GF-D8 (cell line): ENCODE results near the gene EYA2.

ENCODE experiments used
- DNase-seq: peaks from one replicate; lab custom pipeline; 2025; lab: John Stamatoyannopoulos, UW

EYA2 gene

GRCh38 chr20:46933150-46933549 is 38.5 kb downstream of the EYA2 start:
- DNase-seq = no peak

GRCh38 chr20:46934746-46935287 is 40.2 kb downstream of the EYA2 start:
- no peak for DNase-seq

- no peak for DNase-seq
Measured at GRCh38 chr20:46935394-46936017, 40.9 kb downstream of the EYA2 start.

- DNase-seq = no peak
Measured at GRCh38 chr20:46936415-46937156, 41.9 kb downstream of the EYA2 start.

- DNase-seq = no peak
Measured at GRCh38 chr20:46937157-46937523, 42.5 kb downstream of the EYA2 start.

GRCh38 chr20:46937533-46938226 is 43.0 kb downstream of the EYA2 start:
- no peak for DNase-seq

GRCh38 chr20:46938434-46938833 is 43.8 kb downstream of the EYA2 start:
- DNase-seq = no peak

- DNase-seq = no peak
Measured at GRCh38 chr20:46939031-46939965, 44.7 kb downstream of the EYA2 start.

GRCh38 chr20:46940616-46941015 is 46.0 kb downstream of the EYA2 start:
- no peak for DNase-seq

GRCh38 chr20:46941404-46941803 is 46.8 kb downstream of the EYA2 start:
- DNase-seq = no peak

- DNase-seq = no peak
Measured at GRCh38 chr20:46943861-46944591, 49.4 kb downstream of the EYA2 start.

- DNase-seq = no peak
Measured at GRCh38 chr20:46945465-46945864, 50.8 kb downstream of the EYA2 start.

GRCh38 chr20:46946181-46946624 is 51.6 kb downstream of the EYA2 start:
- no peak for DNase-seq

GRCh38 chr20:46946796-46947195 is 52.2 kb downstream of the EYA2 start:
- no peak for DNase-seq

- no peak for DNase-seq
Measured at GRCh38 chr20:46948081-46948480, 53.4 kb downstream of the EYA2 start.

GRCh38 chr20:46951405-46951804 is 56.8 kb downstream of the EYA2 start:
- no peak for DNase-seq

GRCh38 chr20:46951840-46952497 is 57.3 kb downstream of the EYA2 start:
- no peak for DNase-seq

GRCh38 chr20:46953596-46953995 is 59.0 kb downstream of the EYA2 start:
- DNase-seq = no peak

- no peak for DNase-seq
Measured at GRCh38 chr20:46954490-46955038, 59.9 kb downstream of the EYA2 start.
